Kidney (tissue), 14 donors: ENCODE data around the gene STATH. TPM values are rescaled to one million over a fixed set of nuclear protein-coding genes. Genes with fewer than 3 reads are reported as not detected.
"Not testable (repeated sequence)": the region's sequence is repeated elsewhere in the genome, so short reads cannot be mapped to it uniquely, and the experiment has no call there.

Source experiments
- DNase-seq, 5 donors: peaks; one replicate each; pipeline ENCODE4 v3.0.0-alpha.2; 2013 to 2020
- FAIRE-seq: peaks from 2 replicates; lab custom pipeline; 2012; peaks lifted over from hg19 to GRCh38; lab: Jason Lieb, UNC
- H3K27ac ChIP-seq, 2 donors: one replicate each; pipeline ENCODE4 v1.7.0; 2013; ENCODE audit warnings: low read depth in 2 of 2, low read length in 2 of 2, inconsistent platforms in 1 of 2
- H3K27me3 ChIP-seq: one replicate; pipeline ENCODE4 v1.7.1; 2013; ENCODE audit warnings: low read length, inconsistent platforms; ENCODE audit not compliant: control insufficient read depth, insufficient read depth
- H3K36me3 ChIP-seq, 3 donors: one replicate each; pipeline versions ENCODE4 v1.7.0 to v1.7.1; 2013; ENCODE audit warnings: low read length in 3 of 3, control low read depth in 1 of 3, inconsistent platforms in 1 of 3; ENCODE audit not compliant: insufficient read depth in 3 of 3, control insufficient read depth in 2 of 3
- H3K4me1 ChIP-seq, 3 donors: one replicate each; pipeline versions ENCODE4 v1.7.0 to v1.7.1; 2013; ENCODE audit warnings: low read length in 3 of 3, inconsistent platforms in 1 of 3, low read depth in 1 of 3; ENCODE audit not compliant: control insufficient read depth in 2 of 3, insufficient read depth in 2 of 3
- H3K4me3 ChIP-seq, 3 donors: one replicate each; pipeline versions ENCODE4 v1.7.0 to v1.8.1; 2013; ENCODE audit warnings: low read length in 3 of 3, control low read depth in 1 of 3, inconsistent platforms in 1 of 3
- H3K9ac ChIP-seq, 3 donors: one replicate each; pipeline versions ENCODE4 v1.7.0 to v1.7.1; 2013; ENCODE audit warnings: low read length in 3 of 3, control low read depth in 1 of 3, inconsistent platforms in 1 of 3
- H3K9me3 ChIP-seq, 3 donors: one replicate each; pipeline versions ENCODE4 v1.7.0 to v1.7.1; 2013; ENCODE audit warnings: low read length in 3 of 3, control low read depth in 1 of 3, inconsistent platforms in 1 of 3; ENCODE audit not compliant: control insufficient read depth in 2 of 3, insufficient read depth in 1 of 3
- CTCF ChIP-seq: IDR thresholded peaks from 3 replicates; pipeline ENCODE4 v1.5.1; 2012; ENCODE audit warnings: mild to moderate bottlenecking, moderate library complexity, borderline replicate concordance; ENCODE audit not compliant: insufficient read depth; ENCODE audit errors: extremely low read depth
- intact Hi-C: fragments of 100-400 bp; cut with DNase I; formaldehyde crosslinking; loops from one replicate; pipeline ENCODE4 v1.11.1; 2022
- polyA plus RNA-seq: library from polyadenylated mRNA; stranded (reverse); fragments of 350-450 nt; fragmentation: Illumina TruSeq; extraction: RNeasy Lipid Tissue Mini Kit (QIAGEN cat#74804); gene quantifications from one replicate; pipeline ENCODE4 v1.2.3, GENCODE V29; 2014; ENCODE audit warnings: low read depth, low replicate concordance; ENCODE audit not compliant: insufficient read depth
- total RNA-seq: library from RNA; stranded (reverse); fragmentation: NEBNext Ultra II Directional; extraction: Animal tissue kit (Norgen Biotek cat#: 25700); gene quantifications from one replicate; pipeline ENCODE4 v1.2.1, GENCODE V29; 2021
- donor health status: control.
- donor health status: control.
- donor health status: control.
- donor health status: control.
- donor health status: control.
- donor health status: DM: yes; HTN: yes; CAD: no.
- donor health status: Normal renal cell carcinoma (clear cell type).

The STATH gene
- total and polyA plus RNA-seq, 2 donors from 2014 or later, result not detected

GRCh38 chr4:70041652-70042286 is 46.0 kb downstream of the STATH start:
- H3K36me3 ChIP-seq, result no peaks in the 10 kb centered on the region
- no peak for TF ChIP-seq CTCF
- H3K9ac ChIP-seq, result no peak overlapping the region
- no peak overlapping the region for H3K27ac ChIP-seq
- H3K4me1 ChIP-seq, result no peaks in the 10 kb centered on the region
- DNase-seq (no peak), FAIRE-seq (no peak)
- H3K9me3 ChIP-seq, result no peaks in the 10 kb centered on the region
- H3K4me3 ChIP-seq, result no peak overlapping the region
- H3K27me3 ChIP-seq, result no peaks in the 10 kb centered on the region
- intact Hi-C loops, result no loop called here

GRCh38 chr4:70050138-70050537 is 54.4 kb downstream of the STATH start, which contains the start of gene HTN1:
HTN1 (plus strand) TSS chr4:70050438; CDS start chr4:70053077, 2,639 bp downstream.
- FAIRE-seq, H3K4me1 ChIP-seq, H3K9ac ChIP-seq, H3K36me3 ChIP-seq, intact Hi-C loops, H3K4me3 ChIP-seq, H3K27me3 ChIP-seq, DNase-seq, H3K27ac ChIP-seq, H3K9me3 ChIP-seq: not testable (repeated sequence)

Other genes with a start within 250 kb of the STATH start
- gene SULT1B1, start 235.3 kb upstream of the STATH start, total RNA-seq, result 4.7 TPM
- gene SULT1B1, start 235.3 kb upstream of the STATH start, polyA plus RNA-seq, result 0.39 TPM
- 1.4 TPM for gene SULT1E1, start 135.8 kb upstream of the STATH start, total RNA-seq
- 0.28 TPM for gene SULT1E1, start 135.8 kb upstream of the STATH start, polyA plus RNA-seq
- not detected for gene CSN1S1, start 64.9 kb upstream of the STATH start, total RNA-seq
- gene CSN1S1, start 64.9 kb upstream of the STATH start, polyA plus RNA-seq, result not detected
- gene CSN2, start 30.2 kb upstream of the STATH start, total RNA-seq, result not detected
- gene CSN2, start 30.2 kb upstream of the STATH start, polyA plus RNA-seq, result not detected
- gene HTN3, start 32.5 kb downstream of the STATH start, total RNA-seq, result not detected
- not detected for gene HTN3, start 32.5 kb downstream of the STATH start, polyA plus RNA-seq
- gene HTN1, start 54.5 kb downstream of the STATH start, total RNA-seq, result not detected
- not detected for gene HTN1, start 54.5 kb downstream of the STATH start, polyA plus RNA-seq
- gene PRR27, start 158.3 kb downstream of the STATH start, total RNA-seq, result not detected
- gene PRR27, start 158.3 kb downstream of the STATH start, polyA plus RNA-seq, result not detected
- gene ODAM, start 199.8 kb downstream of the STATH start, total RNA-seq, result not detected
- 4.0 TPM for gene ODAM, start 199.8 kb downstream of the STATH start, polyA plus RNA-seq
- 0.50 TPM for gene FDCSP, start 230.2 kb downstream of the STATH start, total RNA-seq
- gene FDCSP, start 230.2 kb downstream of the STATH start, polyA plus RNA-seq, result not detected
- not detected for gene CSN3, start 246.6 kb downstream of the STATH start, total RNA-seq
- gene CSN3, start 246.6 kb downstream of the STATH start, polyA plus RNA-seq, result not detected